Measurements from ENCODE around the gene TNIP2. TPM values are rescaled to one million over a fixed set of nuclear protein-coding genes. Genes with fewer than 3 reads are reported as not detected.
A peak's percentile ranks its signal among the peaks of the same experiment; 100 is the strongest.

TNIP2 gene
- total RNA-seq, 1 donor from 2014 or later = 76.7 TPM

- H3K4me3 ChIP-seq (ENCODE audit: low read depth, low read length) = no peak overlapping the region
- peak; percentile 5 for TF ChIP-seq CTCF (conservative IDR thresholded peaks at IDR 0.05; ENCODE audit: low read depth, low read length)
- no peak for DNase-seq (ENCODE audit: low read depth)
Observed at GRCh38 chr4:2796849-2797544, 40.9 kb upstream of the TNIP2 start.

GRCh38 chr4:2795893-2796848 lies 40.0 kb upstream of the TNIP2 start:
- H3K4me3 ChIP-seq (ENCODE audit: low read depth, low read length) = peak overlapping the region; percentile 83
- TF ChIP-seq CTCF (conservative IDR thresholded peaks at IDR 0.05; ENCODE audit: low read depth, low read length) = no peak
- peak; percentile 86 for DNase-seq (ENCODE audit: low read depth)

- no peak for TF ChIP-seq CTCF (conservative IDR thresholded peaks at IDR 0.05; ENCODE audit: low read depth, low read length)
- H3K4me3 ChIP-seq (ENCODE audit: low read depth, low read length) = peak overlapping the region; percentile 83
- DNase-seq (ENCODE audit: low read depth) = no peak
Observed at GRCh38 chr4:2795300-2795892, 39.3 kb upstream of the TNIP2 start.

- TF ChIP-seq CTCF (conservative IDR thresholded peaks at IDR 0.05; ENCODE audit: low read depth, low read length) = no peak
- DNase-seq (ENCODE audit: low read depth) = no peak
- peak overlapping the region; percentile 83 for H3K4me3 ChIP-seq (ENCODE audit: low read depth, low read length)
Observed at GRCh38 chr4:2794486-2795299, 38.6 kb upstream of the TNIP2 start.

- H3K4me3 ChIP-seq (ENCODE audit: low read depth, low read length) = peak overlapping the region; percentile 83
- DNase-seq (ENCODE audit: low read depth) = no peak
- TF ChIP-seq CTCF (conservative IDR thresholded peaks at IDR 0.05; ENCODE audit: low read depth, low read length) = no peak
Observed at GRCh38 chr4:2793586-2794485, 37.7 kb upstream of the TNIP2 start.

Measured in epithelial cell of proximal tubule (primary cell).